Peyer's patch (tissue), 4 donors: ENCODE results near the gene FAM180B.

ENCODE experiments used
- POLR2A ChIP-seq, 2 donors: fragments of 450-650 bp; IDR thresholded peaks; one replicate each; pipeline ENCODE4 v1.5.1; 2017; ENCODE audit warnings: antibody characterized with exemption in 2 of 2, mild to moderate bottlenecking in 2 of 2, moderate library complexity in 2 of 2
- TF ChIP-seq, protein P1 (sequence below), 6 experiments: fragments of 450-650 bp in 4 of 6; fragments of 200-600 bp in 2 of 6; sonication (generic) in 1 of 6; IDR thresholded peaks; one replicate each; pipeline ENCODE4 v1.5.1; 2017 to 2019; ENCODE audit warnings: antibody characterized with exemption in 6 of 6, mild to moderate bottlenecking in 3 of 6, moderate library complexity in 1 of 6

DNA sequence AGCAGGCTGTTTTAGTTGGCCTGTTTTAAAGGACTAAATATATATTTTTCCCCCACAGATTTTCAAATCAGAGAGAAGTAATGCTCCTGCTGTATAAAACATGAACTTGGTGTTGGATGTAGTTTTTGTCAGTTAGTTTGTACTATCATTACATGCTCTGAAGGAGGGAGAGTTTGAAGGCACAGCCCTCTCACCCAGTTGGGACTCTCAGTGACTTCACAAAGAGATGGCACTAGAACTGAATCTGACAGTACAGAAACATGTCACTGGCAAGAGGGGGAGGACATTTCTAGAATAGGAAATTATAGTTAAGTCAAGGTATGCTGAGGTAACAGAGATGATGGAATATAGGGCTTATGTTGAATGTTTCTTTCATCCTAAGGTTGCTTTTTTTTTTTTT is 28.8 kb downstream of the FAM180B start:
- TF ChIP-seq, protein P1, sequence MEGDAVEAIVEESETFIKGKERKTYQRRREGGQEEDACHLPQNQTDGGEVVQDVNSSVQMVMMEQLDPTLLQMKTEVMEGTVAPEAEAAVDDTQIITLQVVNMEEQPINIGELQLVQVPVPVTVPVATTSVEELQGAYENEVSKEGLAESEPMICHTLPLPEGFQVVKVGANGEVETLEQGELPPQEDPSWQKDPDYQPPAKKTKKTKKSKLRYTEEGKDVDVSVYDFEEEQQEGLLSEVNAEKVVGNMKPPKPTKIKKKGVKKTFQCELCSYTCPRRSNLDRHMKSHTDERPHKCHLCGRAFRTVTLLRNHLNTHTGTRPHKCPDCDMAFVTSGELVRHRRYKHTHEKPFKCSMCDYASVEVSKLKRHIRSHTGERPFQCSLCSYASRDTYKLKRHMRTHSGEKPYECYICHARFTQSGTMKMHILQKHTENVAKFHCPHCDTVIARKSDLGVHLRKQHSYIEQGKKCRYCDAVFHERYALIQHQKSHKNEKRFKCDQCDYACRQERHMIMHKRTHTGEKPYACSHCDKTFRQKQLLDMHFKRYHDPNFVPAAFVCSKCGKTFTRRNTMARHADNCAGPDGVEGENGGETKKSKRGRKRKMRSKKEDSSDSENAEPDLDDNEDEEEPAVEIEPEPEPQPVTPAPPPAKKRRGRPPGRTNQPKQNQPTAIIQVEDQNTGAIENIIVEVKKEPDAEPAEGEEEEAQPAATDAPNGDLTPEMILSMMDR (IDR thresholded peaks at IDR 0.05) = no peak
- TF ChIP-seq POLR2A (IDR thresholded peaks at IDR 0.05) = no peak
